ENCODE results near the gene TMEM201.

TMEM201 gene

GRCh38 chr1:9594471-9595155 lies 5.9 kb downstream of the TMEM201 start:
- DNase-seq (ENCODE audit: extremely low spot score), result no peak
- CTCF ChIA-PET, result no interaction called here
- POLR2A ChIA-PET, result no interaction called here
- TF ChIP-seq BHLHE40 (IDR thresholded peaks at IDR 0.05; ENCODE audit: borderline replicate concordance), result no peak
- no peak for TF ChIP-seq NFRKB (IDR thresholded peaks at IDR 0.05)
- no peak for TF ChIP-seq TARDBP (IDR thresholded peaks at IDR 0.05)
- TF ChIP-seq FOXA1 (IDR thresholded peaks at IDR 0.05), result no peak
- no peak for TF ChIP-seq CTBP1 (IDR thresholded peaks at IDR 0.05; ENCODE audit: borderline replicate concordance)
- TF ChIP-seq PKNOX1 (IDR thresholded peaks at IDR 0.05), result no peak
- TF ChIP-seq ARNT (IDR thresholded peaks at IDR 0.05), result no peak
- no peak for TF ChIP-seq L3MBTL2 (conservative IDR thresholded peaks at IDR 0.05)
- TF ChIP-seq ZNF384 (IDR thresholded peaks at IDR 0.05), result no peak
- no peak for TF ChIP-seq SP1 (IDR thresholded peaks at IDR 0.05)
- TF ChIP-seq FOXM1 (IDR thresholded peaks at IDR 0.05; ENCODE audit: borderline replicate concordance), result no peak
- TF ChIP-seq ELF4 (IDR thresholded peaks at IDR 0.05), result no peak
- no peak for TF ChIP-seq HDGF (IDR thresholded peaks at IDR 0.05; ENCODE audit: borderline replicate concordance)

- no peak for TF ChIP-seq TARDBP (IDR thresholded peaks at IDR 0.05)
- no peak for TF ChIP-seq BHLHE40 (IDR thresholded peaks at IDR 0.05; ENCODE audit: borderline replicate concordance)
- TF ChIP-seq PKNOX1 (IDR thresholded peaks at IDR 0.05), result no peak
- no peak for TF ChIP-seq FOXK2 (IDR thresholded peaks at IDR 0.05)
- no peak for TF ChIP-seq SP1 (IDR thresholded peaks at IDR 0.05)
- TF ChIP-seq LEF1 (IDR thresholded peaks at IDR 0.05; ENCODE audit: borderline replicate concordance), result no peak
- no peak for TF ChIP-seq FOXM1 (IDR thresholded peaks at IDR 0.05; ENCODE audit: borderline replicate concordance)
- TF ChIP-seq L3MBTL2 (conservative IDR thresholded peaks at IDR 0.05), result no peak
- TF ChIP-seq CTBP1 (IDR thresholded peaks at IDR 0.05; ENCODE audit: borderline replicate concordance), result no peak
- no peak for TF ChIP-seq ZNF384 (IDR thresholded peaks at IDR 0.05)
- TF ChIP-seq ARNT (IDR thresholded peaks at IDR 0.05), result no peak
- TF ChIP-seq FOXA1 (IDR thresholded peaks at IDR 0.05), result no peak
- no peak for TF ChIP-seq NFRKB (IDR thresholded peaks at IDR 0.05)
- no peak for TF ChIP-seq HDGF (IDR thresholded peaks at IDR 0.05; ENCODE audit: borderline replicate concordance)
- TF ChIP-seq ELF4 (IDR thresholded peaks at IDR 0.05), result no peak
- TF ChIP-seq SUZ12 (IDR thresholded peaks at IDR 0.05), result no peak
- ChIA-PET CTCF (no interaction called here), POLR2A (no interaction called here)
- DNase-seq (ENCODE audit: extremely low spot score), result no peak
These were observed 6.7 kb downstream of the TMEM201 start for GRCh38 chr1:9595156-9595967.

- ChIA-PET CTCF (no interaction called here), POLR2A (no interaction called here)
- no peak for DNase-seq (ENCODE audit: extremely low spot score)
- TF ChIP-seq ELF4 (IDR thresholded peaks at IDR 0.05) (no peak), ZNF384 (IDR thresholded peaks at IDR 0.05) (no peak), BHLHE40 (IDR thresholded peaks at IDR 0.05; ENCODE audit: borderline replicate concordance) (no peak), L3MBTL2 (conservative IDR thresholded peaks at IDR 0.05) (no peak), HDGF (IDR thresholded peaks at IDR 0.05; ENCODE audit: borderline replicate concordance) (no peak), CTBP1 (IDR thresholded peaks at IDR 0.05; ENCODE audit: borderline replicate concordance) (no peak), SP1 (IDR thresholded peaks at IDR 0.05) (no peak), SUZ12 (IDR thresholded peaks at IDR 0.05) (no peak), LEF1 (IDR thresholded peaks at IDR 0.05; ENCODE audit: borderline replicate concordance) (no peak), FOXA1 (IDR thresholded peaks at IDR 0.05) (no peak), TARDBP (IDR thresholded peaks at IDR 0.05) (no peak), FOXK2 (IDR thresholded peaks at IDR 0.05) (no peak), PKNOX1 (IDR thresholded peaks at IDR 0.05) (no peak), ARNT (IDR thresholded peaks at IDR 0.05) (no peak), NFRKB (IDR thresholded peaks at IDR 0.05) (no peak), FOXM1 (IDR thresholded peaks at IDR 0.05; ENCODE audit: borderline replicate concordance) (no peak)
These were observed 7.2 kb downstream of the TMEM201 start for GRCh38 chr1:9595968-9596340.

GRCh38 chr1:9596415-9597123 lies 7.9 kb downstream of the TMEM201 start:
- ChIA-PET POLR2A (interaction anchor here (0.7 kb wide), 1 partner anchor 64 kb away, joined by 3 read pairs; no protein-coding TSS in a partner anchor), CTCF (no interaction called here)
- no peak for TF ChIP-seq SUZ12 (IDR thresholded peaks at IDR 0.05)
- no peak for TF ChIP-seq ELF4 (IDR thresholded peaks at IDR 0.05)
- TF ChIP-seq FOXK2 (IDR thresholded peaks at IDR 0.05), result no peak
- no peak for TF ChIP-seq ZNF384 (IDR thresholded peaks at IDR 0.05)
- TF ChIP-seq PKNOX1 (IDR thresholded peaks at IDR 0.05), result no peak
- TF ChIP-seq CTBP1 (IDR thresholded peaks at IDR 0.05; ENCODE audit: borderline replicate concordance), result no peak
- TF ChIP-seq L3MBTL2 (conservative IDR thresholded peaks at IDR 0.05), result no peak
- no peak for TF ChIP-seq NFRKB (IDR thresholded peaks at IDR 0.05)
- no peak for TF ChIP-seq HDGF (IDR thresholded peaks at IDR 0.05; ENCODE audit: borderline replicate concordance)
- no peak for TF ChIP-seq SP1 (IDR thresholded peaks at IDR 0.05)
- TF ChIP-seq FOXA1 (IDR thresholded peaks at IDR 0.05), result no peak
- TF ChIP-seq TARDBP (IDR thresholded peaks at IDR 0.05), result no peak
- TF ChIP-seq ARNT (IDR thresholded peaks at IDR 0.05), result no peak
- no peak for TF ChIP-seq LEF1 (IDR thresholded peaks at IDR 0.05; ENCODE audit: borderline replicate concordance)
- no peak for DNase-seq (ENCODE audit: extremely low spot score)
